Esophagus muscularis mucosa (tissue), 4 donors: ENCODE results near the gene IL31. TPM values are rescaled to one million over a fixed set of nuclear protein-coding genes. Genes with fewer than 3 reads are reported as not detected.
A peak's percentile ranks its signal among the peaks of the same experiment; 100 is the strongest.

ENCODE experiments used
- DNase-seq: peaks from one replicate; pipeline ENCODE4 v3.0.0-alpha.2; 2017; ENCODE audit errors: extremely low spot score
- H3K27ac ChIP-seq, 4 donors: fragments of 200-600 bp; sonication (generic); replicated peaks in 1 of 4; 1 replicate in 3 of 4; 2 replicates in 1 of 4; pipeline ENCODE4 v1.5.1; 2016 to 2019; ENCODE audit warnings: mild to moderate bottlenecking in 1 of 4
- H3K27me3 ChIP-seq, 4 donors: fragments of 200-600 bp; sonication (generic); one replicate each; pipeline versions ENCODE4 v1.5.1 to v1.6.0; 2016 to 2019
- H3K36me3 ChIP-seq, 4 donors: fragments of 200-600 bp; sonication (generic); one replicate each; pipeline ENCODE4 v1.5.1; 2016 to 2019
- H3K4me1 ChIP-seq, 4 donors: fragments of 200-600 bp; sonication (generic); one replicate each; pipeline ENCODE4 v1.5.1; 2016 to 2019
- H3K4me3 ChIP-seq, 4 donors: fragments of 200-600 bp; sonication (generic); 1 replicate in 2 of 4; 2 replicates in 2 of 4; pipeline ENCODE4 v1.5.1; 2016 to 2019; ENCODE audit warnings: mild to moderate bottlenecking in 4 of 4, moderate library complexity in 1 of 4
- H3K9me3 ChIP-seq, 4 donors: fragments of 200-600 bp; sonication (generic); 1 replicate in 3 of 4; 2 replicates in 1 of 4; pipeline ENCODE4 v1.5.1; 2016 to 2019
- EP300 ChIP-seq: sonication (generic); formaldehyde crosslinking; IDR thresholded peaks from one replicate; pipeline ENCODE4 v1.6.1; 2017; ENCODE audit warnings: antibody characterized with exemption
- POLR2A ChIP-seq: fragments of 450-650 bp; IDR thresholded peaks from one replicate; pipeline ENCODE4 v1.6.1; 2017; ENCODE audit warnings: antibody characterized with exemption, moderate library complexity, mild to moderate bottlenecking, low read depth
- POLR2AphosphoS5 ChIP-seq, 2 donors: sonication (generic); formaldehyde crosslinking; IDR thresholded peaks; one replicate each; pipeline ENCODE4 v1.6.1; 2017; ENCODE audit warnings: antibody characterized with exemption in 2 of 2
- WGBS: methylation state at CpG from one replicate; pipeline ENCODE4 v1.1.5; 2018; 5-methylcytosine and 5-hydroxymethylcytosine counted together
- intact Hi-C: fragments of 100-400 bp; cut with DNase I; formaldehyde crosslinking; loops from one replicate; pipeline ENCODE4 v1.15.1; 2023
- small RNA-seq, 3 donors: library from RNA; depleted of rRNA; stranded (forward); fragments of <200 nt; gene quantifications; one replicate each; pipeline ENCODE3, GENCODE V24; 2016
- total RNA-seq, 4 donors: library from RNA; depleted of rRNA; stranded (reverse); fragments of >200 nt; gene quantifications; one replicate each; pipeline versions ENCODE4 v1.1.0 to v1.2.1, GENCODE V29; 2016
- TF ChIP-seq, protein P1 (sequence below), 3 experiments: fragments of 200-600 bp in 2 of 3; fragments of 450-650 bp in 1 of 3; sonication (generic) in 2 of 3; IDR thresholded peaks; one replicate each; pipeline ENCODE4 v1.5.1; 2017 to 2019; ENCODE audit warnings: antibody characterized with exemption in 3 of 3, mild to moderate bottlenecking in 2 of 3, moderate library complexity in 1 of 3

Gene IL31
- total RNA-seq, 4 donors from 2014 or later, result not detected

GRCh38 chr12:122124370-122124769 is 49.7 kb downstream of the IL31 start:
- 96% methylated on average over 7 of the region's 14 CpGs for WGBS
- Histone ChIP-seq H3K27ac (no peak overlapping the region), H3K9me3 (no peaks in the 10 kb centered on the region), H3K27me3 (no peaks in the 10 kb centered on the region), H3K36me3 (peaks cover 16 to 24% (median 22%) of the 10 kb centered on the region in 4 donors), H3K4me3 (no peak overlapping the region), H3K4me1 (peaks cover 30 to 79% (median 70%) of the 10 kb centered on the region in 4 donors)
- no peak for TF ChIP-seq POLR2A
- TF ChIP-seq EP300, result no peak
- TF ChIP-seq, protein P1, sequence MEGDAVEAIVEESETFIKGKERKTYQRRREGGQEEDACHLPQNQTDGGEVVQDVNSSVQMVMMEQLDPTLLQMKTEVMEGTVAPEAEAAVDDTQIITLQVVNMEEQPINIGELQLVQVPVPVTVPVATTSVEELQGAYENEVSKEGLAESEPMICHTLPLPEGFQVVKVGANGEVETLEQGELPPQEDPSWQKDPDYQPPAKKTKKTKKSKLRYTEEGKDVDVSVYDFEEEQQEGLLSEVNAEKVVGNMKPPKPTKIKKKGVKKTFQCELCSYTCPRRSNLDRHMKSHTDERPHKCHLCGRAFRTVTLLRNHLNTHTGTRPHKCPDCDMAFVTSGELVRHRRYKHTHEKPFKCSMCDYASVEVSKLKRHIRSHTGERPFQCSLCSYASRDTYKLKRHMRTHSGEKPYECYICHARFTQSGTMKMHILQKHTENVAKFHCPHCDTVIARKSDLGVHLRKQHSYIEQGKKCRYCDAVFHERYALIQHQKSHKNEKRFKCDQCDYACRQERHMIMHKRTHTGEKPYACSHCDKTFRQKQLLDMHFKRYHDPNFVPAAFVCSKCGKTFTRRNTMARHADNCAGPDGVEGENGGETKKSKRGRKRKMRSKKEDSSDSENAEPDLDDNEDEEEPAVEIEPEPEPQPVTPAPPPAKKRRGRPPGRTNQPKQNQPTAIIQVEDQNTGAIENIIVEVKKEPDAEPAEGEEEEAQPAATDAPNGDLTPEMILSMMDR (IDR thresholded peaks at IDR 0.05), result no peak
- no peak for TF ChIP-seq POLR2AphosphoS5 (IDR thresholded peaks at IDR 0.05)
- intact Hi-C loops, result no loop called here
- DNase-seq, result no peak

GRCh38 chr12:122123761-122124145 is 50.3 kb downstream of the IL31 start:
- peak overlapping the region in 1 of 4 donors; percentile 28 for H3K27ac ChIP-seq
- H3K36me3 ChIP-seq, result peaks cover 10 to 18% (median 16%) of the 10 kb centered on the region in 4 donors
- intact Hi-C loops, result loop anchor here (1.0 kb wide), 1 partner anchor 70 kb away; no protein-coding TSS in a partner anchor
- H3K4me3 ChIP-seq, result no peak overlapping the region
- H3K9me3 ChIP-seq, result no peaks in the 10 kb centered on the region
- peaks cover 30 to 79% (median 70%) of the 10 kb centered on the region in 4 donors for H3K4me1 ChIP-seq
- no peak for DNase-seq
- TF ChIP-seq EP300 (no peak), POLR2AphosphoS5 (IDR thresholded peaks at IDR 0.05) (no peak), POLR2A (no peak)
- TF ChIP-seq, protein P1 (IDR thresholded peaks at IDR 0.05), result no peak
- no peaks in the 10 kb centered on the region for H3K27me3 ChIP-seq
- WGBS, result 76% methylated on average over 9 of the region's 9 CpGs

GRCh38 chr12:122123051-122123760 is 50.8 kb downstream of the IL31 start:
- Histone ChIP-seq H3K27ac (peak overlapping the region in 2 of 4 donors; percentile 27 to 28), H3K36me3 (peaks cover 4 to 13% (median 10%) of the 10 kb centered on the region in 4 donors), H3K27me3 (no peaks in the 10 kb centered on the region), H3K9me3 (no peaks in the 10 kb centered on the region), H3K4me1 (peaks cover 28 to 80% (median 71%) of the 10 kb centered on the region in 4 donors), H3K4me3 (peak overlapping the region in 2 of 4 donors; percentile 10 to 30)
- DNase-seq, result no peak
- TF ChIP-seq, protein P1 (IDR thresholded peaks at IDR 0.05), result peak; percentile 75 to 81 (median 78)
- TF ChIP-seq POLR2AphosphoS5 (IDR thresholded peaks at IDR 0.05) (peak in 1 of 2 donors; percentile 24), EP300 (no peak)
- WGBS, result 28% methylated on average over 13 of the region's 22 CpGs
- intact Hi-C loops, result loop anchor here (1.0 kb wide), 1 partner anchor 70 kb away; no protein-coding TSS in a partner anchor

Small RNA genes within 50 kb of the gene (small RNA-seq; reads per million reads assigned to genes)
- gene DIABLO, result 0 to 0.19 (median 0.17) reads per million in 3 donors

Other genes starting within 250 kb of the IL31 start
- 10 to 100 TPM in 1 of 4 donors, 1 to 10 TPM in 3; 2.9 to 10.1 (median 6.3) TPM for gene BCL7A, start 152.3 kb downstream of the IL31 start, total RNA-seq
- 10 to 100 TPM; 33.8 to 82.2 (median 50.9) TPM for gene MLXIP, start 95.5 kb downstream of the IL31 start, total RNA-seq
- gene LRRC43, start 8.9 kb upstream of the IL31 start, total RNA-seq, result 1 to 10 TPM in 2 of 4 donors, under 1 TPM in 1, not detected in 1; 0.99 to 2.5 (median 1.3) TPM
- not detected for gene B3GNT4, start 29.5 kb upstream of the IL31 start, total RNA-seq
- gene DIABLO, start 51.8 kb upstream of the IL31 start, total RNA-seq, result 10 to 100 TPM; 30.8 to 43.6 (median 39.3) TPM
- gene VPS33A, start 92.3 kb upstream of the IL31 start, total RNA-seq, result 10 to 100 TPM; 12.5 to 15.7 (median 14.7) TPM
- gene CLIP1, start 248.4 kb upstream of the IL31 start, total RNA-seq, result 100 to 1,000 TPM; 234 to 263 (median 250) TPM